K562 (cell line): ENCODE data around the gene UBXN2A. TPM values are rescaled to one million over a fixed set of nuclear protein-coding genes. Genes with fewer than 3 reads are reported as not detected.

ENCODE experiments used
- ARID1B ChIP-seq: fragments of 450-650 bp; IDR thresholded peaks from 2 replicates; pipeline ENCODE4 v1.6.1; 2016; ENCODE audit warnings: antibody characterized with exemption, mild to moderate bottlenecking, inconsistent platforms
- CBFA2T3 ChIP-seq: fragments of 450-650 bp; IDR thresholded peaks from 2 replicates; pipeline ENCODE4 v1.6.1; 2017
- CREB1 ChIP-seq, 2 experiments: sonication (generic) in 1 of 2; formaldehyde crosslinking in 1 of 2; IDR thresholded peaks; 2 replicates each; pipeline versions ENCODE4 v1.6.1 to v1.8.0; 2012 to 2022; ENCODE audit warnings: inconsistent platforms in 1 of 2, mild to moderate bottlenecking in 1 of 2, missing genetic modification reagents in 1 of 2, moderate library complexity in 1 of 2
- DACH1 ChIP-seq: fragments of 450-650 bp; IDR thresholded peaks from 2 replicates; pipeline ENCODE4 v1.6.1; 2018; ENCODE audit not compliant: partially characterized antibody
- GATAD2B ChIP-seq: fragments of 450-650 bp; IDR thresholded peaks from 2 replicates; pipeline ENCODE4 v1.6.1; 2017; ENCODE audit warnings: mild to moderate bottlenecking, borderline replicate concordance
- GTF2E2 ChIP-seq: fragments of 200-800 bp; sonication (Bioruptor generic); IDR thresholded peaks from 2 replicates; pipeline ENCODE4 v1.6.1; 2016; ENCODE audit warnings: missing genetic modification characterization, missing compliant biosample characterization
- MEIS2 ChIP-seq: fragments of 450-650 bp; IDR thresholded peaks from 2 replicates; pipeline ENCODE4 v1.6.1; 2014; ENCODE audit warnings: mild to moderate bottlenecking; ENCODE audit not compliant: partially characterized antibody
- NBN ChIP-seq: fragments of 450-650 bp; IDR thresholded peaks from 2 replicates; pipeline ENCODE4 v1.6.1; 2016; ENCODE audit warnings: low read depth, mild to moderate bottlenecking
- PCBP2 ChIP-seq: fragments of 200-400 bp; formaldehyde crosslinking; IDR thresholded peaks from 2 replicates; pipeline ENCODE4 v1.6.1; 2018; ENCODE audit warnings: low read length, low read depth, mild to moderate bottlenecking, moderate library complexity; ENCODE audit not compliant: poor library complexity, severe bottlenecking
- PPARD ChIP-seq: fragments of 250-450 bp; sonication (Bioruptor Pico); IDR thresholded peaks from 2 replicates; pipeline ENCODE4 v1.8.0; 2022; ENCODE audit warnings: inconsistent platforms, mild to moderate bottlenecking, moderate library complexity
- SMARCA4 ChIP-seq: fragments of 450-650 bp; IDR thresholded peaks from 2 replicates; pipeline ENCODE4 v1.6.1; 2016
- TAF9B ChIP-seq: fragments of 450-650 bp; IDR thresholded peaks from 2 replicates; pipeline ENCODE4 v1.6.1; 2018; ENCODE audit warnings: mild to moderate bottlenecking; ENCODE audit not compliant: partially characterized antibody
- TRIM28 ChIP-seq: fragments of 450-650 bp; IDR thresholded peaks from 2 replicates; pipeline ENCODE4 v1.6.1; 2017
- ZNF217 ChIP-seq: sonication (generic); formaldehyde crosslinking; IDR thresholded peaks from 2 replicates; pipeline ENCODE4 v1.8.0; 2022; ENCODE audit warnings: mild to moderate bottlenecking, missing genetic modification reagents
- polyA plus RNA-seq, 8 experiments: library from polyadenylated mRNA; depleted of rRNA in 4 of 8; stranded (reverse) in 5 of 8; unstranded in 3 of 8; fragments of >200 nt; fragmentation: Nextera tagmentation in 2 of 8; fragmentation: Illumina TruSeq in 1 of 8; extraction: Ambion mirVana in 2 of 8; extraction: Trizol in 1 of 8; gene quantifications; 2 replicates each; pipeline versions ENCODE4 v1.2.1 to v1.2.3, GENCODE V29; 2011 to 2014; ENCODE audit warnings: inconsistent platforms in 1 of 8, missing spikeins in 1 of 8
- total RNA-seq, 7 experiments: library from RNA; depleted of rRNA in 6 of 7; stranded (reverse); fragments of >200 nt in 6 of 7; fragmentation: Illumina TruSeq in 2 of 7; extraction: Trizol in 2 of 7; gene quantifications; 2 replicates each; pipeline versions ENCODE4 v1.2.1 to v1.2.3, GENCODE V29; 2011 to 2021; ENCODE audit warnings: low replicate concordance in 1 of 7
- TF ChIP-seq, protein P1 (sequence below): IDR thresholded peaks from 2 replicates; pipeline ENCODE4 v1.6.1; 2014; ENCODE audit warnings: antibody characterized with exemption
- TF ChIP-seq, protein P2 (sequence below): fragments of 250-450 bp; sonication (Bioruptor Pico); IDR thresholded peaks from 2 replicates; pipeline ENCODE4 v1.8.0; 2022; ENCODE audit warnings: moderate library complexity, mild to moderate bottlenecking, inconsistent platforms
- TF ChIP-seq, protein P3 (sequence below): fragments of 450-650 bp; formaldehyde crosslinking; IDR thresholded peaks from 2 replicates; pipeline ENCODE4 v1.4.0; 2022; ENCODE audit warnings: missing genetic modification characterization
- TF ChIP-seq, protein P4 (sequence below), 3 experiments: fragments of 200-800 bp in 1 of 3; sonication (Bioruptor generic) in 1 of 3; sonication (generic) in 1 of 3; formaldehyde crosslinking in 1 of 3; IDR thresholded peaks; 2 replicates each; pipeline versions ENCODE4 v1.6.1 to v1.8.0; 2016 to 2022; ENCODE audit warnings: mild to moderate bottlenecking in 2 of 3, missing compliant biosample characterization in 2 of 3, missing genetic modification characterization in 2 of 3, missing genetic modification reagents in 1 of 3
- TF ChIP-seq, protein P5 (sequence below), 2 experiments: fragments of 450-650 bp; IDR thresholded peaks; 2 replicates each; pipeline ENCODE4 v1.6.1; 2016

The UBXN2A gene
- total and polyA plus RNA-seq, 9 of the 15 experiments (the other 6 are each of a cell fraction or from before 2014, with no cell fraction given), result 3.4 to 25.6 (median 16.0) TPM

DNA sequence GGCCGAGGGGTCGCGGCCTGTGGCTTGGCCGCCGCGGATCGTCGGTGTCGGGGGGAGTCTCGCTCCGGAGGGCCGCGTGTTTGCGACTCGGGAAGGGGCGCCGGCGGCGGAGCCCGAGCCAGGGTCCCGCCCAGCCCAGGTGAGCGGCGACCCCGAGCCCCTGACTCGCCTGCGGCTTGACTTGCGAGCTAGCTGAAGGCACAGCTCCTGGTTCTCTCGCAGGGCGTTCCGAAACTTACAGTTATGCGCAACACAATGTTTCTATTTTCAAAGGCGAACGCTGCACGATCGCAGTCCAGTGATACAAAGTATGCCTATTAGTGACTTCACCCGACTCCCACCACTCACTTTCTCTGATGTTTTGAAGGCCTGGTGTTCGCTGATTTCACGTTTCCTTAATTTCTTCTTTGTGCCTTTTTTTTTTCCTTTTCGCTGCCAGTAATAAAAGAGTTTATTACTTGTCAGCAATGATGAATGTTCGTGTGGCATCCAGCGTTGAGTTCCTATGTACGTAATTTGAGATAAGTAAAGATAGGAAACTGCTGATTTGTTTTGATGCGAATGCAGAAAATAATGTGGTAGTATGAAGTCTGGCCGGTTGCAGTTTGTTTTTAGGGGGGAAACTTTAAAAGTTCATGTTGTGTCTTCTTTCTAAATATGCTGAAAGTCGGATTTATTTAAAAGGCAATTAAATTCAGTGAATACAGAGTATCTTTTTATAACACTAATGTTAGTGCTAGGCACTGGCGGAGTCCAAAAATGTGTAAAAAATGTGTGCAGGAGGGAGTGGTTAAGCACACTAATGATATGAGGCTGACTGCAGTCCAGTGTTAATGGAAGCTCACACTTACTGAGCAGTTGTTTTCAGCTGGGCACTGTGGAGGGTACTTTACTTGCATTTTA lies 706 bp downstream of the UBXN2A start (continued):
- TF ChIP-seq NBN (0 out of 2 replicates have a peak, but pooled peaks have one; percentile 48), CBFA2T3 (peak; percentile 2; the same call in 1 of the 2 replicates), PPARD (CRISPR knock-in tag) (no peak), ARID1B (0 out of 2 replicates have a peak, but pooled peaks have one; percentile 8), SMARCA4 (peak; percentile 66), DACH1 (peak; percentile 11), TRIM28 (no peak), TAF9B (no peak), GATAD2B (peak; percentile 23; the same call in 1 of the 2 replicates), PCBP2 (no peak), ZNF217 (CRISPR knock-in tag) (no peak), MEIS2 (peak; percentile 92), CREB1 (IDR thresholded peaks at IDR 0.05) (peak; percentile 16; the same call in 1 of the 2 replicates), CREB1 (CRISPR knock-in tag; IDR thresholded peaks at IDR 0.05) (peak; percentile 33; the same call in 1 of the 2 replicates), GTF2E2 (tag) (peak; percentile 33)
- TF ChIP-seq, protein P1, sequence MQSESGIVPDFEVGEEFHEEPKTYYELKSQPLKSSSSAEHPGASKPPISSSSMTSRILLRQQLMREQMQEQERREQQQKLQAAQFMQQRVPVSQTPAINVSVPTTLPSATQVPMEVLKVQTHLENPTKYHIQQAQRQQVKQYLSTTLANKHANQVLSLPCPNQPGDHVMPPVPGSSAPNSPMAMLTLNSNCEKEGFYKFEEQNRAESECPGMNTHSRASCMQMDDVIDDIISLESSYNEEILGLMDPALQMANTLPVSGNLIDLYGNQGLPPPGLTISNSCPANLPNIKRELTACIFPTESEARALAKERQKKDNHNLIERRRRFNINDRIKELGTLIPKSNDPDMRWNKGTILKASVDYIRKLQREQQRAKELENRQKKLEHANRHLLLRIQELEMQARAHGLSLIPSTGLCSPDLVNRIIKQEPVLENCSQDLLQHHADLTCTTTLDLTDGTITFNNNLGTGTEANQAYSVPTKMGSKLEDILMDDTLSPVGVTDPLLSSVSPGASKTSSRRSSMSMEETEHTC, result no peak
- TF ChIP-seq, protein P2, sequence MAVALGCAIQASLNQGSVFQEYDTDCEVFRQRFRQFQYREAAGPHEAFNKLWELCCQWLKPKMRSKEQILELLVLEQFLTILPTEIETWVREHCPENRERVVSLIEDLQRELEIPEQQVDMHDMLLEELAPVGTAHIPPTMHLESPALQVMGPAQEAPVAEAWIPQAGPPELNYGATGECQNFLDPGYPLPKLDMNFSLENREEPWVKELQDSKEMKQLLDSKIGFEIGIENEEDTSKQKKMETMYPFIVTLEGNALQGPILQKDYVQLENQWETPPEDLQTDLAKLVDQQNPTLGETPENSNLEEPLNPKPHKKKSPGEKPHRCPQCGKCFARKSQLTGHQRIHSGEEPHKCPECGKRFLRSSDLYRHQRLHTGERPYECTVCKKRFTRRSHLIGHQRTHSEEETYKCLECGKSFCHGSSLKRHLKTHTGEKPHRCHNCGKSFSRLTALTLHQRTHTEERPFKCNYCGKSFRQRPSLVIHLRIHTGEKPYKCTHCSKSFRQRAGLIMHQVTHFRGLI, result 0 out of 2 replicates have a peak, but pooled peaks have one; percentile 30
- TF ChIP-seq, protein P3, sequence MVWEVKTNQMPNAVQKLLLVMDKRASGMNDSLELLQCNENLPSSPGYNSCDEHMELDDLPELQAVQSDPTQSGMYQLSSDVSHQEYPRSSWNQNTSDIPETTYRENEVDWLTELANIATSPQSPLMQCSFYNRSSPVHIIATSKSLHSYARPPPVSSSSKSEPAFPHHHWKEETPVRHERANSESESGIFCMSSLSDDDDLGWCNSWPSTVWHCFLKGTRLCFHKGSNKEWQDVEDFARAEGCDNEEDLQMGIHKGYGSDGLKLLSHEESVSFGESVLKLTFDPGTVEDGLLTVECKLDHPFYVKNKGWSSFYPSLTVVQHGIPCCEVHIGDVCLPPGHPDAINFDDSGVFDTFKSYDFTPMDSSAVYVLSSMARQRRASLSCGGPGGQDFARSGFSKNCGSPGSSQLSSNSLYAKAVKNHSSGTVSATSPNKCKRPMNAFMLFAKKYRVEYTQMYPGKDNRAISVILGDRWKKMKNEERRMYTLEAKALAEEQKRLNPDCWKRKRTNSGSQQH (CRISPR knock-in tag), result 0 out of 2 replicates have a peak, but pooled peaks have one; percentile 19
- TF ChIP-seq, protein P4, sequence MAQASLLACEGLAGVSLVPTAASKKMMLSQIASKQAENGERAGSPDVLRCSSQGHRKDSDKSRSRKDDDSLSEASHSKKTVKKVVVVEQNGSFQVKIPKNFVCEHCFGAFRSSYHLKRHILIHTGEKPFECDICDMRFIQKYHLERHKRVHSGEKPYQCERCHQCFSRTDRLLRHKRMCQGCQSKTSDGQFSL (CRISPR knock-in tag; IDR thresholded peaks at IDR 0.05), result peak; percentile 13; the same call in 1 of the 2 replicates
- TF ChIP-seq, protein P4 (tag; IDR thresholded peaks at IDR 0.05), result no peak
- TF ChIP-seq, protein P5, sequence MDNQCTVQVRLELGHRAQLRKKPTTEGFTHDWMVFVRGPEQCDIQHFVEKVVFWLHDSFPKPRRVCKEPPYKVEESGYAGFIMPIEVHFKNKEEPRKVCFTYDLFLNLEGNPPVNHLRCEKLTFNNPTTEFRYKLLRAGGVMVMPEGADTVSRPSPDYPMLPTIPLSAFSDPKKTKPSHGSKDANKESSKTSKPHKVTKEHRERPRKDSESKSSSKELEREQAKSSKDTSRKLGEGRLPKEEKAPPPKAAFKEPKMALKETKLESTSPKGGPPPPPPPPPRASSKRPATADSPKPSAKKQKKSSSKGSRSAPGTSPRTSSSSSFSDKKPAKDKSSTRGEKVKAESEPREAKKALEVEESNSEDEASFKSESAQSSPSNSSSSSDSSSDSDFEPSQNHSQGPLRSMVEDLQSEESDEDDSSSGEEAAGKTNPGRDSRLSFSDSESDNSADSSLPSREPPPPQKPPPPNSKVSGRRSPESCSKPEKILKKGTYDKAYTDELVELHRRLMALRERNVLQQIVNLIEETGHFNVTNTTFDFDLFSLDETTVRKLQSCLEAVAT (IDR thresholded peaks at IDR 0.05), result peak in 1 of 2 experiments; percentile 55; a peak in 1 of 4 replicates
